ENCODE data around the gene SULT4A1.

GRCh38 chr22:43888740-43889139 lies 26.4 kb upstream of the SULT4A1 start:
- no peak for TF ChIP-seq EZH2 (optimal IDR thresholded peaks at IDR 0.05; ENCODE audit: low read depth, low read length)
- TF ChIP-seq CTCF (IDR thresholded peaks at IDR 0.05; ENCODE audit: low read length), result no peak
- TF ChIP-seq EZH2phosphoT487 (IDR thresholded peaks at IDR 0.05; ENCODE audit: low read length), result no peak
